HG03521 (cell line): ENCODE results near the gene ALKBH2.

Experiments
- ATAC-seq: cut with Tn5 transposase; IDR thresholded peaks from one replicate; pipeline ENCODE4 v1.9.1; 2021; ENCODE audit warnings: mild to moderate bottlenecking, moderate library complexity; ENCODE audit not compliant: unreplicated experiment

ALKBH2 gene

GRCh38 chr12:109093022-109093918, at the start of gene ALKBH2:
Gene ALKBH2, minus strand, starts transcription at chr12:109093472. Its CDS starts 686 bp downstream, at chr12:109092786.
- ATAC-seq, result peak; percentile 46

- ATAC-seq, result no peak
These were observed 47.3 kb upstream of the ALKBH2 start for GRCh38 chr12:109140560-109140959.

GRCh38 chr12:109139791-109140190, 46.5 kb upstream of the ALKBH2 start:
- ATAC-seq, result no peak

- ATAC-seq, result no peak
These were observed 46.1 kb upstream of the ALKBH2 start for GRCh38 chr12:109139360-109139759.

- no peak for ATAC-seq
These were observed 43.8 kb upstream of the ALKBH2 start for GRCh38 chr12:109137055-109137454.

- no peak for ATAC-seq
These were observed 41.1 kb upstream of the ALKBH2 start for GRCh38 chr12:109134186-109134917.

GRCh38 chr12:109131154-109132050, 38.1 kb upstream of the ALKBH2 start:
- ATAC-seq, result no peak

- ATAC-seq, result no peak
These were observed 37.3 kb upstream of the ALKBH2 start for GRCh38 chr12:109130297-109131153.

GRCh38 chr12:109127533-109128242, 34.4 kb upstream of the ALKBH2 start:
- no peak for ATAC-seq

GRCh38 chr12:109126784-109127183, 33.5 kb upstream of the ALKBH2 start:
- no peak for ATAC-seq

- no peak for ATAC-seq
These were observed 32.5 kb upstream of the ALKBH2 start for GRCh38 chr12:109125791-109126190.

GRCh38 chr12:109124878-109125648, 31.8 kb upstream of the ALKBH2 start:
- no peak for ATAC-seq

GRCh38 chr12:109121346-109121880, 28.1 kb upstream of the ALKBH2 start:
- ATAC-seq, result no peak

- no peak for ATAC-seq
These were observed 27.3 kb upstream of the ALKBH2 start for GRCh38 chr12:109120557-109120956.

GRCh38 chr12:109120095-109120494, 26.8 kb upstream of the ALKBH2 start:
- ATAC-seq, result no peak

GRCh38 chr12:109116611-109116949, 23.3 kb upstream of the ALKBH2 start:
- no peak for ATAC-seq

GRCh38 chr12:109115758-109116610, 22.7 kb upstream of the ALKBH2 start, which contains the start of gene ACACB:
Gene ACACB, plus strand, starts transcription at chr12:109116587. Its CDS starts 22,819 bp downstream, at chr12:109139406.
- no peak for ATAC-seq

GRCh38 chr12:109115404-109115757, 22.1 kb upstream of the ALKBH2 start:
- no peak for ATAC-seq
